ENCODE measurements around the gene TEPSIN.
A peak's percentile ranks its signal among the peaks of the same experiment; 100 is the strongest.
"Not testable (repeated sequence)": the region's sequence is repeated elsewhere in the genome, so short reads cannot be mapped to it uniquely, and the experiment has no call there.

TEPSIN gene

GRCh38 chr17:81235822-81236740, 2.8 kb downstream of the TEPSIN start:
- no peak for DNase-seq (ENCODE audit: low spot score)

- no peak for DNase-seq (ENCODE audit: low spot score)
These were observed 3.7 kb downstream of the TEPSIN start for GRCh38 chr17:81234940-81235821.

GRCh38 chr17:81234506-81234855, 4.4 kb downstream of the TEPSIN start:
- no peak for DNase-seq (ENCODE audit: low spot score)

- DNase-seq (ENCODE audit: low spot score): no peak
These were observed 4.9 kb downstream of the TEPSIN start for GRCh38 chr17:81233811-81234505.

- no peak for DNase-seq (ENCODE audit: low spot score)
These were observed 5.5 kb downstream of the TEPSIN start for GRCh38 chr17:81233316-81233715.

- no peak for DNase-seq (ENCODE audit: low spot score)
These were observed 6.1 kb downstream of the TEPSIN start for GRCh38 chr17:81232616-81233241.

GRCh38 chr17:81231766-81232581, 6.9 kb downstream of the TEPSIN start:
- DNase-seq (ENCODE audit: low spot score): no peak

- no peak for DNase-seq (ENCODE audit: low spot score)
These were observed 7.7 kb downstream of the TEPSIN start for GRCh38 chr17:81231121-81231645.

GRCh38 chr17:81230043-81230820, 8.6 kb downstream of the TEPSIN start:
- DNase-seq (ENCODE audit: low spot score): no peak

- no peak for DNase-seq (ENCODE audit: low spot score)
These were observed 9.3 kb downstream of the TEPSIN start for GRCh38 chr17:81229666-81229920.

GRCh38 chr17:81228834-81229665, 9.8 kb downstream of the TEPSIN start:
- no peak for DNase-seq (ENCODE audit: low spot score)

- DNase-seq (ENCODE audit: low spot score): no peak
These were observed 10.4 kb downstream of the TEPSIN start for GRCh38 chr17:81228420-81228819.

- not testable (repeated sequence) for DNase-seq (ENCODE audit: low spot score)
These were observed 11.2 kb downstream of the TEPSIN start for GRCh38 chr17:81227630-81228029.

- DNase-seq (ENCODE audit: low spot score): no peak
These were observed 15.1 kb downstream of the TEPSIN start for GRCh38 chr17:81223762-81224130.

- peak; percentile 99 for DNase-seq (ENCODE audit: low spot score)
These were observed 15.7 kb downstream of the TEPSIN start, which contains the start of gene CEP131 for GRCh38 chr17:81222906-81223761. Gene CEP131, minus strand, starts transcription at chr17:81222965. Its CDS starts 2,909 bp downstream, at chr17:81220056.

- DNase-seq (ENCODE audit: low spot score): no peak
These were observed 16.3 kb downstream of the TEPSIN start for GRCh38 chr17:81222620-81222905.

GRCh38 chr17:81221842-81222619, 16.8 kb downstream of the TEPSIN start:
- no peak for DNase-seq (ENCODE audit: low spot score)

- no peak for DNase-seq (ENCODE audit: low spot score)
These were observed 17.4 kb downstream of the TEPSIN start for GRCh38 chr17:81221371-81221841.
